HG03432 (cell line): ENCODE measurements around the gene PLEKHG4B.
"Not testable (repeated sequence)": the region's sequence is repeated elsewhere in the genome, so short reads cannot be mapped to it uniquely, and the experiment has no call there.

Source experiments
- ATAC-seq: cut with Tn5 transposase; IDR thresholded peaks from one replicate; pipeline ENCODE4 v1.9.1; 2021; ENCODE audit warnings: mild to moderate bottlenecking, moderate library complexity; ENCODE audit not compliant: unreplicated experiment

PLEKHG4B gene

GRCh38 chr5:186091-187041 is 94.4 kb downstream of the PLEKHG4B start:
- no peak for ATAC-seq

- no peak for ATAC-seq
Measured at GRCh38 chr5:187042-187431, 95.1 kb downstream of the PLEKHG4B start.

- ATAC-seq, result no peak
Measured at GRCh38 chr5:187617-188451, 95.9 kb downstream of the PLEKHG4B start.

GRCh38 chr5:188488-189481 is 96.8 kb downstream of the PLEKHG4B start:
- ATAC-seq, result peak; percentile 72

- ATAC-seq, result no peak
Measured at GRCh38 chr5:189486-189885, 97.5 kb downstream of the PLEKHG4B start.

- ATAC-seq, result no peak
Measured at GRCh38 chr5:189976-190365, 98.0 kb downstream of the PLEKHG4B start.

- no peak for ATAC-seq
Measured at GRCh38 chr5:190366-191035, 98.5 kb downstream of the PLEKHG4B start.

- peak; percentile 48 for ATAC-seq
Measured at GRCh38 chr5:191036-191948, 99.3 kb downstream of the PLEKHG4B start, which contains the start of gene LRRC14B. TSS of gene LRRC14B (plus strand) at chr5:191495. CDS start at chr5:191539, 44 bp downstream.

GRCh38 chr5:191949-192690 is 100.2 kb downstream of the PLEKHG4B start:
- ATAC-seq, result no peak

GRCh38 chr5:192691-192969 is 100.7 kb downstream of the PLEKHG4B start:
- ATAC-seq, result no peak

- no peak for ATAC-seq
Measured at GRCh38 chr5:192970-193831, 101.2 kb downstream of the PLEKHG4B start.

- ATAC-seq, result no peak
Measured at GRCh38 chr5:194102-194501, 102.1 kb downstream of the PLEKHG4B start.

- ATAC-seq, result no peak
Measured at GRCh38 chr5:194603-195209, 102.7 kb downstream of the PLEKHG4B start.

- ATAC-seq, result no peak
Measured at GRCh38 chr5:195401-196160, 103.6 kb downstream of the PLEKHG4B start.

GRCh38 chr5:196350-196749 is 104.4 kb downstream of the PLEKHG4B start:
- ATAC-seq, result no peak

GRCh38 chr5:197031-197430 is 105.1 kb downstream of the PLEKHG4B start:
- not testable (repeated sequence) for ATAC-seq
